ENCODE measurements around the gene TRAPPC2B. TPM values are rescaled to one million over a fixed set of nuclear protein-coding genes. Genes with fewer than 3 reads are reported as not detected.
A peak's percentile ranks its signal among the peaks of the same experiment; 100 is the strongest.

Gene TRAPPC2B
- total and polyA plus RNA-seq, 2 of the 13 experiments (the other 11 are each of a cell fraction or from before 2014, with no cell fraction given): 13.3 to 17.7 TPM

- TF ChIP-seq NR0B2 (CRISPR knock-in tag; IDR thresholded peaks at IDR 0.05) (peak; percentile 60; the same call in 1 of the 2 replicates), CREB1 (IDR thresholded peaks at IDR 0.05) (peak; percentile 83), CREB1 (CRISPR knock-in tag; IDR thresholded peaks at IDR 0.05) (peak; percentile 95), ZFP82 (CRISPR knock-in tag; IDR thresholded peaks at IDR 0.05; ENCODE audit: borderline replicate concordance) (no peak), KMT2B (CRISPR knock-in tag; IDR thresholded peaks at IDR 0.05) (peak; percentile 91), KDM2A (CRISPR knock-in tag; IDR thresholded peaks at IDR 0.05; ENCODE audit: borderline replicate concordance, low read depth) (peak; percentile 94), NFE2 (CRISPR knock-in tag; IDR thresholded peaks at IDR 0.05) (no peak), ZNF468 (CRISPR knock-in tag; IDR thresholded peaks at IDR 0.05) (no peak), FOXA1 (IDR thresholded peaks at IDR 0.05) (no peak), FOXA1 (CRISPR knock-in tag; IDR thresholded peaks at IDR 0.05) (peak; percentile 86), ZNF713 (CRISPR knock-in tag; IDR thresholded peaks at IDR 0.05) (0 out of 2 replicates have a peak, but pooled peaks have one; percentile 40), MZF1 (CRISPR knock-in tag; IDR thresholded peaks at IDR 0.05; ENCODE audit: borderline replicate concordance) (no peak), ZNF598 (CRISPR knock-in tag; IDR thresholded peaks at IDR 0.05; ENCODE audit: borderline replicate concordance) (0 out of 2 replicates have a peak, but pooled peaks have one; percentile 30), NR2C2 (CRISPR knock-in tag; IDR thresholded peaks at IDR 0.05; ENCODE audit: borderline replicate concordance) (peak; percentile 92), KAT7 (CRISPR knock-in tag; IDR thresholded peaks at IDR 0.05; ENCODE audit: borderline replicate concordance) (no peak), ZC3H13 (CRISPR knock-in tag; IDR thresholded peaks at IDR 0.05) (0 out of 2 replicates have a peak, but pooled peaks have one; percentile 56), ZNF235 (CRISPR knock-in tag; IDR thresholded peaks at IDR 0.05; ENCODE audit: borderline replicate concordance) (no peak), ATAD3A (CRISPR knock-in tag; IDR thresholded peaks at IDR 0.05) (no peak), MAF1 (CRISPR knock-in tag; IDR thresholded peaks at IDR 0.05; ENCODE audit: borderline replicate concordance) (0 out of 2 replicates have a peak, but pooled peaks have one; percentile 35), HOXA3 (CRISPR knock-in tag; IDR thresholded peaks at IDR 0.05) (peak; percentile 93), ZBTB26 (CRISPR knock-in tag; IDR thresholded peaks at IDR 0.05; ENCODE audit: borderline replicate concordance) (0 out of 2 replicates have a peak, but pooled peaks have one; percentile 39), ZNF704 (CRISPR knock-in tag; IDR thresholded peaks at IDR 0.05; ENCODE audit: borderline replicate concordance) (peak; percentile 39; the same call in 1 of the 2 replicates)
- TF ChIP-seq, protein P1, sequence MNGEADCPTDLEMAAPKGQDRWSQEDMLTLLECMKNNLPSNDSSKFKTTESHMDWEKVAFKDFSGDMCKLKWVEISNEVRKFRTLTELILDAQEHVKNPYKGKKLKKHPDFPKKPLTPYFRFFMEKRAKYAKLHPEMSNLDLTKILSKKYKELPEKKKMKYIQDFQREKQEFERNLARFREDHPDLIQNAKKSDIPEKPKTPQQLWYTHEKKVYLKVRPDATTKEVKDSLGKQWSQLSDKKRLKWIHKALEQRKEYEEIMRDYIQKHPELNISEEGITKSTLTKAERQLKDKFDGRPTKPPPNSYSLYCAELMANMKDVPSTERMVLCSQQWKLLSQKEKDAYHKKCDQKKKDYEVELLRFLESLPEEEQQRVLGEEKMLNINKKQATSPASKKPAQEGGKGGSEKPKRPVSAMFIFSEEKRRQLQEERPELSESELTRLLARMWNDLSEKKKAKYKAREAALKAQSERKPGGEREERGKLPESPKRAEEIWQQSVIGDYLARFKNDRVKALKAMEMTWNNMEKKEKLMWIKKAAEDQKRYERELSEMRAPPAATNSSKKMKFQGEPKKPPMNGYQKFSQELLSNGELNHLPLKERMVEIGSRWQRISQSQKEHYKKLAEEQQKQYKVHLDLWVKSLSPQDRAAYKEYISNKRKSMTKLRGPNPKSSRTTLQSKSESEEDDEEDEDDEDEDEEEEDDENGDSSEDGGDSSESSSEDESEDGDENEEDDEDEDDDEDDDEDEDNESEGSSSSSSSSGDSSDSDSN (CRISPR knock-in tag; IDR thresholded peaks at IDR 0.05): 0 out of 2 replicates have a peak, but pooled peaks have one; percentile 40
Measured at GRCh38 chr19:57410877-57411671, 47.7 kb downstream of the TRAPPC2B start, which contains the start of gene ZNF17 (continued).
